22Rv1 (cell line): Measurements from ENCODE around the gene OLFML2B.

Experiments
- H3K27ac ChIP-seq: fragments of 450-650 bp; 2 replicates; pipeline ENCODE4 v1.5.1; 2017
- CTCF ChIP-seq: fragments of 450-650 bp; IDR thresholded peaks from 2 replicates; pipeline ENCODE4 v1.5.1; 2017; ENCODE audit warnings: mild to moderate bottlenecking
- ZFX ChIP-seq: fragments of 450-650 bp; IDR thresholded peaks from 2 replicates; pipeline ENCODE4 v1.6.1; 2017; ENCODE audit warnings: antibody characterized with exemption, borderline replicate concordance

The OLFML2B gene

GRCh38 chr1:161955606-161956005 lies 68.1 kb downstream of the OLFML2B start:
- no peak for TF ChIP-seq CTCF
- TF ChIP-seq ZFX = no peak
- H3K27ac ChIP-seq = no peak overlapping the region

GRCh38 chr1:161954466-161954865 lies 69.2 kb downstream of the OLFML2B start:
- no peak for TF ChIP-seq CTCF
- no peak for TF ChIP-seq ZFX
- no peak overlapping the region for H3K27ac ChIP-seq

DNA sequence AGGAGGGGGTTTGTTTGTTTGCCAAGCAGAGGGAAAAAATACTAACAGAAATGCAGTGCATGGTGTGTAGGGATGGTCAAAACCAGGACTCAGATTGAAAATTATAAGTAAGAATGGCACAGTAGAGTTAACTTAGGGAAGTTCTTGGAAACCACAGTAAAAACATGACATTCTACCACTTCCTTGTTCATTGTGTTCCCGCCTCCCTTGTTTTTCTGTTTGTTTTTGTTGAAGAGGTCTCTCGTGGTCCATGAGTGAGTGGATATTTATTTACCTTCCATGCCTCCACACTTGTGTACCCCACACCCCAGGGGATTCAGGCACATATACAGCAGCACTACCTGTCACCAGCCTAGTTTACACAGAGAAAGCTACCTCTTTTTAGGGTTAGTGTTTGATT lies 69.6 kb downstream of the OLFML2B start:
- no peak overlapping the region for H3K27ac ChIP-seq
- TF ChIP-seq ZFX (no peak), CTCF (no peak)

DNA sequence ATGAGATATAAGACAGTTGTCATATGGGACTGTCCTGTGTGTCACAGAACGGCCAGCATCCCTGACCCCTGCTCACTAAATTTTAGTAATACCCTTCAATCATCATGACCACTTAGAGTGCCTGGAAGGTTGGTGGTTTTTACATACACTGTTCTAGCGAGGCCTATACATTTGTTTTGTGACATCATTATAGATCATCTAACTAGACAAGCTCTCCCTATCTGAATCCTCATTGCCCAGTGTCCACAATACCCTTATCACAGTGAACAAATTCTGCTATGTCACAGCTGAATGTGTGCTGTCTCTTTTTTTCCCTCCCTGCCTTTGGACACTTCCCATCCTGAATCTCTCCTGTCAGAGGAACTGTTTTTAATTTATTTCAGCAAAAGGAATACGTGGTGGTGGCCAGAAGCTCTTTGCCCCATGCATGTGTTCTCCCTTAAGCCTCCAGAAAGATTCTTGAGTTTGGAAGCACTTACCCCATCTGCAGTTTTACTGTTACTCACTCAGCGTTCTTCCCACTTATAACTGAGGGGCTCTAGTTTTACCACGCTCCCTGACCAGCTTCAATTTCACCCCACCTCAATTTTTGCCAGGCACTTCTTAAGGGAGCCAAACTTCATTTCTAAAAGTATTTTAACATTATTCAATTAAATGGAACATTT lies 70.3 kb downstream of the OLFML2B start:
- TF ChIP-seq CTCF = no peak
- TF ChIP-seq ZFX = no peak
- H3K27ac ChIP-seq = no peak overlapping the region

DNA sequence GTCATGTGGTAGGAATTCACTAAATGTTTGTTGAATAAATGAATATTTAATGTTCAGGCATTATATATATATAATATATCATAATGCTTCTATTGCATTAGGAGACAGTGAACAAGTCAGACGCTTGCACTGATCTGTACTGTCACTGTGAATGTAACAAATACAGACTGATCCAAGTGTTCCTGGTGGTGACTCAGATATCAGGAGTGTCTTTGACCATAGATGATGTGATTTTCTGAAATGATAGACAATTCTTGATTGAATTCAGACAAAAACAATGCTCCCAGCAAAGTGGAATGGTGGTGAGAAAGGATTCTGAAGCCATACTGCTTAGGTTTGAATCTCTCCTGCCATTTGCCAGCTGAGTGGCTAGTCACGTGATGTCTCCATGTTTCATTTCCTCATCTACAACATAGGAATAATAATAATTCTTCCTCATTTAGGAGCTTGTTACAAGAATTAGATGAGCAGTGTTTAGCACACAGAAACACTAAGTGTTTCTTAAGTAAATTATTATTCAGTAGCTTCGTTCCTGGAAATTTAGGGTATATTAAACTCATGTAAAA lies 71.0 kb downstream of the OLFML2B start:
- no peak for TF ChIP-seq CTCF
- TF ChIP-seq ZFX = no peak
- H3K27ac ChIP-seq = no peak overlapping the region

DNA sequence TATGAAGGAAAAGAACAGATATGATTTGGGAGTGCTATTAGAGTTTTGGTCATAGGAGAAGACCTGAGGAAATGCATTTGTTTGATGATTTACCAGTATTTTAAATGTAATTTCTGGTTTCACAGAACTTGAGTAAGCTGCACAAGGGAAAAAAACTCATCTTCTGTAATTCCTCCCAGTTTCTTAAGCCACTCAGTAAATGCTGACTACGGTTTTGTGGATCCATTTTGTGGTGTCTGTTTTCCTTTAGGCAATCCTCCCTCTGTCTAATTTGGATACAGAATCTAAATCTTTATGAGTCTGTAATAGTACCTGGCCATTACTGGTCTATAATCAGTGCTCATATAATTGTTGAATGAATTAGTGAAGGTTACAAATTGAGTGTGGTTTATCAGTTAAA lies 72.0 kb downstream of the OLFML2B start:
- no peak overlapping the region for H3K27ac ChIP-seq
- TF ChIP-seq ZFX (no peak), CTCF (no peak)

GRCh38 chr1:161950377-161950776 lies 73.3 kb downstream of the OLFML2B start:
- no peak overlapping the region for H3K27ac ChIP-seq
- TF ChIP-seq CTCF (no peak), ZFX (no peak)
